ENCODE data around the gene AP1B1.

The AP1B1 gene

GRCh38 chr22:29316141-29316828, 72.1 kb downstream of the AP1B1 start:
- CTCF ChIA-PET: interaction anchor here (3.0 kb wide), 1 partner anchor 43 kb away, joined by 8 read pairs; no protein-coding TSS in a partner anchor
- no peak overlapping the region for H3K4me3 ChIP-seq (ENCODE audit: low read depth, low read length)
- DNase-seq (ENCODE audit: low read depth, low spot score): no peak
- POLR2A ChIA-PET: no interaction called here
- no peak for TF ChIP-seq CTCF (IDR thresholded peaks at IDR 0.05; ENCODE audit: insufficient read depth, low read length, missing control alignments)

- TF ChIP-seq CTCF (IDR thresholded peaks at IDR 0.05; ENCODE audit: insufficient read depth, low read length, missing control alignments): no peak
- no peak for DNase-seq (ENCODE audit: low read depth, low spot score)
Observed at GRCh38 chr22:29315286-29316140, 72.9 kb downstream of the AP1B1 start, which contains the start of gene RASL10A. RASL10A (minus strand) TSS chr22:29315697; CDS start chr22:29315246, 451 bp downstream.

GRCh38 chr22:29314537-29315285, 73.7 kb downstream of the AP1B1 start:
- DNase-seq (ENCODE audit: low read depth, low spot score): no peak
- TF ChIP-seq CTCF (IDR thresholded peaks at IDR 0.05; ENCODE audit: insufficient read depth, low read length, missing control alignments): no peak
- H3K4me3 ChIP-seq (ENCODE audit: low read depth, low read length): no peak overlapping the region
- ChIA-PET CTCF (interaction anchor here (0.7 to 3.4 kb wide), 3 partner anchors 43 to 46 kb away, joined by 3 to 13 read pairs (median 3); partner anchors contain the start of gene EWSR1), POLR2A (interaction anchor here (0.9 kb wide), 1 partner anchor 14 kb away, joined by 3 read pairs; no protein-coding TSS in a partner anchor)

More at GRCh38 chr22:29315286-29316140, 72.9 kb downstream of the AP1B1 start, which contains the start of gene RASL10A:
- CTCF ChIA-PET: interaction anchor here (3.0 kb wide), 1 partner anchor 43 kb away, joined by 8 read pairs; no protein-coding TSS in a partner anchor
- POLR2A ChIA-PET: no interaction called here
- peak within 1 kb of the TSS; percentile 29 for H3K4me3 ChIP-seq (ENCODE audit: low read depth, low read length)

- TF ChIP-seq CTCF (IDR thresholded peaks at IDR 0.05; ENCODE audit: insufficient read depth, low read length, missing control alignments): no peak
- DNase-seq (ENCODE audit: low read depth, low spot score): no peak
- POLR2A ChIA-PET: interaction anchor here (0.9 kb wide), 1 partner anchor 13 kb away, joined by 3 read pairs; no protein-coding TSS in a partner anchor
- H3K4me3 ChIP-seq (ENCODE audit: low read depth, low read length): no peak overlapping the region
- CTCF ChIA-PET: interaction anchor here (0.7 to 3.4 kb wide), 9 partner anchors 8 to 71 kb away, joined by 3 to 13 read pairs (median 4); partner anchors contain the start of gene EWSR1
Observed at GRCh38 chr22:29313576-29314466, 74.5 kb downstream of the AP1B1 start.

GRCh38 chr22:29313126-29313575, 75.2 kb downstream of the AP1B1 start:
- TF ChIP-seq CTCF (IDR thresholded peaks at IDR 0.05; ENCODE audit: insufficient read depth, low read length, missing control alignments): peak; percentile 61
- ChIA-PET POLR2A (interaction anchor here (0.7 kb wide), 1 partner anchor 47 kb away, joined by 3 read pairs; no protein-coding TSS in a partner anchor), CTCF (interaction anchor here (0.7 to 3.4 kb wide), 10 partner anchors 9 to 72 kb away, joined by 3 to 13 read pairs (median 4); partner anchors contain the start of gene EWSR1)
- DNase-seq (ENCODE audit: low read depth, low spot score): no peak
- H3K4me3 ChIP-seq (ENCODE audit: low read depth, low read length): no peak overlapping the region

All from AG04449 (cell line).